ENCODE data around the gene FDXR. TPM values are rescaled to one million over a fixed set of nuclear protein-coding genes. Genes with fewer than 3 reads are reported as not detected.
"Not testable (repeated sequence)": the region's sequence is repeated elsewhere in the genome, so short reads cannot be mapped to it uniquely, and the experiment has no call there.

Gene FDXR
- total and polyA plus RNA-seq, 12 donors = 159 to 835 (median 444) TPM

GRCh38 chr17:74871356-74872076 is 1.3 kb downstream of the FDXR start:
- peak in 6 of 7 donors; percentile 70 to 87 (median 80) for DNase-seq
- no peak for TF ChIP-seq CTCF (IDR thresholded peaks at IDR 0.05)
- TF ChIP-seq POLR2A (IDR thresholded peaks at IDR 0.05) = peak in 1 of 2 donors; percentile 5
- Histone ChIP-seq H3K9me3 (replicated peaks in 1 of 3) (no peaks in the 10 kb centered on the region), H3K4me3 (peak overlapping the region in 2 of 4 donors; percentile 68 to 78), H3K27me3 (no peaks in the 10 kb centered on the region), H3K27ac (peak overlapping the region in 4 of 5 donors; percentile 43 to 94 (median 73)), H3K36me3 (replicated peaks in 1 of 2) (no peaks in the 10 kb centered on the region), H3K4me1 (replicated peaks in 1 of 2) (peaks cover 47 to 54% of the 10 kb centered on the region in 2 donors)
- WGBS, 4 donors = 43 to 50% (median 46%) methylated on average over 11 of the region's 11 CpGs
- intact Hi-C loops (cut with DNase I) = no loop called here

GRCh38 chr17:74870512-74870911 is 2.3 kb downstream of the FDXR start:
- Histone ChIP-seq H3K9me3 (replicated peaks in 1 of 3) (no peaks in the 10 kb centered on the region), H3K27me3 (no peaks in the 10 kb centered on the region), H3K36me3 (replicated peaks in 1 of 2) (no peaks in the 10 kb centered on the region), H3K27ac (peak overlapping the region in 4 of 5 donors; percentile 43 to 94 (median 73)), H3K4me3 (peak overlapping the region in 1 of 4 donors; percentile 68), H3K4me1 (replicated peaks in 1 of 2) (peaks cover 47 to 49% of the 10 kb centered on the region in 2 donors)
- WGBS, 4 donors = 28 to 49% (median 42%) methylated on average over 3 of the region's 3 CpGs
- peak; percentile 91 to 97 (median 97) for DNase-seq
- TF ChIP-seq POLR2A (IDR thresholded peaks at IDR 0.05) (peak in 1 of 2 donors; percentile 49), CTCF (IDR thresholded peaks at IDR 0.05) (no peak)
- intact Hi-C loops (cut with DNase I) = no loop called here

- intact Hi-C loops (cut with DNase I); H3K27me3 ChIP-seq; H3K36me3 ChIP-seq (replicated peaks in 1 of 2); DNase-seq; H3K9me3 ChIP-seq (replicated peaks in 1 of 3); H3K4me3 ChIP-seq: not testable (repeated sequence)
- WGBS, 4 donors = 49 to 78% (median 55%) methylated on average over 4 to 9 of the region's 9 CpGs
- Histone ChIP-seq H3K4me1 (replicated peaks in 1 of 2) (peaks cover 43 to 54% of the 10 kb centered on the region in 2 donors), H3K27ac (peak overlapping the region in 4 of 5 donors; percentile 67 to 86 (median 80))
Observed at GRCh38 chr17:74870028-74870427, 2.8 kb downstream of the FDXR start.

- TF ChIP-seq POLR2A (IDR thresholded peaks at IDR 0.05) (no peak), CTCF (IDR thresholded peaks at IDR 0.05) (no peak)
- intact Hi-C loops (cut with DNase I) = no loop called here
- no peak for DNase-seq
Observed at GRCh38 chr17:74868908-74869255, 3.9 kb downstream of the FDXR start.

More at GRCh38 chr17:74868908-74869255, 3.9 kb downstream of the FDXR start:
- WGBS, 4 donors = 44 to 66% (median 48%) methylated on average over 6 of the region's 6 CpGs
- H3K27me3 ChIP-seq = no peaks in the 10 kb centered on the region
- H3K4me3 ChIP-seq = peak overlapping the region in 1 of 4 donors; percentile 32
- H3K27ac ChIP-seq = peak overlapping the region; percentile 19 to 86 (median 78)
- H3K9me3 ChIP-seq (replicated peaks in 1 of 3) = no peaks in the 10 kb centered on the region
- H3K4me1 ChIP-seq (replicated peaks in 1 of 2) = peaks cover 43 to 57% of the 10 kb centered on the region in 2 donors
- peaks cover 0 to 6% of the 10 kb centered on the region in 2 donors for H3K36me3 ChIP-seq (replicated peaks in 1 of 2)

Measured in adrenal gland (tissue), 12 donors.